SK-N-SH (cell line): ENCODE measurements around the gene MRPL2. TPM values are rescaled to one million over a fixed set of nuclear protein-coding genes. Genes with fewer than 3 reads are reported as not detected.
A peak's percentile ranks its signal among the peaks of the same experiment; 100 is the strongest.
"Not testable (repeated sequence)": the region's sequence is repeated elsewhere in the genome, so short reads cannot be mapped to it uniquely, and the experiment has no call there.

ENCODE experiments used
- CTCF ChIA-PET: fragments of 300-600, 350-600 bp; formaldehyde crosslinking; extraction: SDS; loops from one replicate; lab custom pipeline; 2021; lab: Yijun Ruan, JAX
- POLR2A ChIA-PET: fragments of 350-600 bp; sonication (Branson Sonifier 250); formaldehyde crosslinking; extraction: SDS; loops from one replicate; lab custom pipeline; 2020; ENCODE audit warnings: antibody characterized with exemption, inconsistent platforms; lab: Yijun Ruan, JAX
- DNase-seq: peaks from one replicate; pipeline ENCODE4 v3.0.0; 2012
- H2AFZ ChIP-seq: fragments of 200-600 bp; sonication (generic); 2 replicates; pipeline ENCODE4 v1.8.1; 2016; ENCODE audit warnings: antibody characterized with exemption, mild to moderate bottlenecking, low read depth
- H3F3A ChIP-seq: fragments of 200-600 bp; sonication (generic); replicated peaks from 2 replicates; pipeline ENCODE3; 2016; ENCODE audit warnings: antibody characterized with exemption, mild to moderate bottlenecking; ENCODE audit not compliant: insufficient read depth
- H3K27ac ChIP-seq, 2 experiments: fragments of 200-500 bp in 1 of 2; fragments of 200-600 bp in 1 of 2; sonication (Bioruptor generic) in 1 of 2; sonication (generic), shearing (Covaris generic) in 1 of 2; 2 replicates each; pipeline versions ENCODE4 v1.5.1 to v1.6.1; 2014 to 2016; ENCODE audit warnings: low read depth in 2 of 2, inconsistent platforms in 1 of 2, low read length in 1 of 2, mild to moderate bottlenecking in 1 of 2, mixed read lengths in 1 of 2
- H3K27me3 ChIP-seq: fragments of 200-600 bp; sonication (generic), shearing (Covaris generic); 2 replicates; pipeline ENCODE4 v1.6.1; 2016; ENCODE audit warnings: mixed run types; ENCODE audit not compliant: insufficient read depth
- H3K36me3 ChIP-seq, 2 experiments: fragments of 200-500 bp in 1 of 2; fragments of 200-600 bp in 1 of 2; sonication (Bioruptor generic) in 1 of 2; sonication (generic) in 1 of 2; replicated peaks in 1 of 2; 2 replicates each; pipeline versions ENCODE3 to v1.5.1; 2014 to 2016; ENCODE audit warnings: low read length in 1 of 2, mild to moderate bottlenecking in 1 of 2; ENCODE audit not compliant: insufficient read depth in 2 of 2, control insufficient read depth in 1 of 2
- H3K4me1 ChIP-seq, 2 experiments: fragments of 200-500 bp in 1 of 2; fragments of 200-600 bp in 1 of 2; sonication (Bioruptor generic) in 1 of 2; sonication (generic), shearing (Covaris generic) in 1 of 2; 2 replicates each; pipeline versions ENCODE4 v1.5.1 to v1.6.1; 2014 to 2016; ENCODE audit warnings: low read depth in 1 of 2, low read length in 1 of 2, mixed run types in 1 of 2; ENCODE audit not compliant: insufficient read depth in 2 of 2, control insufficient read depth in 1 of 2
- H3K4me2 ChIP-seq: fragments of 200-600 bp; sonication (generic), shearing (Covaris generic); 2 replicates; pipeline ENCODE4 v1.6.1; 2017; ENCODE audit warnings: mixed run types
- H3K4me3 ChIP-seq, 2 experiments: fragments of 200-500 bp in 1 of 2; fragments of 200-600 bp in 1 of 2; sonication (Bioruptor generic) in 1 of 2; sonication (generic), shearing (Covaris generic) in 1 of 2; 2 replicates each; pipeline versions ENCODE4 v1.5.1 to v1.8.1; 2014 to 2016; ENCODE audit warnings: low read depth in 2 of 2, inconsistent platforms in 1 of 2, low read length in 1 of 2, mild to moderate bottlenecking in 1 of 2, mixed read lengths in 1 of 2, moderate library complexity in 1 of 2
- H3K79me2 ChIP-seq: fragments of 200-600 bp; sonication (generic); 2 replicates; pipeline ENCODE4 v1.8.1; 2017; ENCODE audit warnings: mild to moderate bottlenecking; ENCODE audit not compliant: insufficient read depth
- H3K9ac ChIP-seq: fragments of 200-600 bp; sonication (generic); 2 replicates; pipeline ENCODE4 v1.6.1; 2017; ENCODE audit warnings: mixed run types
- H3K9me2 ChIP-seq: fragments of 200-600 bp; sonication (generic); 2 replicates; pipeline ENCODE4 v1.6.1; 2017; ENCODE audit warnings: mixed run types
- H3K9me3 ChIP-seq: fragments of 200-600 bp; sonication (generic); 2 replicates; pipeline ENCODE4 v1.6.1; 2017; ENCODE audit warnings: mixed run types, mild to moderate bottlenecking, moderate library complexity
- H4K20me1 ChIP-seq: fragments of 200-600 bp; sonication (generic); 2 replicates; pipeline ENCODE4 v1.6.1; 2017; ENCODE audit warnings: mild to moderate bottlenecking, mixed run types; ENCODE audit not compliant: insufficient read depth
- FOSL2 ChIP-seq: IDR thresholded peaks from 2 replicates; pipeline ENCODE4 v1.4.0; 2012; ENCODE audit warnings: low read depth, mild to moderate bottlenecking, moderate library complexity, borderline replicate concordance
- TAF1 ChIP-seq: IDR thresholded peaks from 2 replicates; pipeline ENCODE4 v1.6.1; 2012; ENCODE audit warnings: low read depth, mild to moderate bottlenecking, low read length, moderate library complexity, borderline replicate concordance
- TCF12 ChIP-seq: IDR thresholded peaks from 2 replicates; pipeline ENCODE4 v1.4.0; 2012
- WGBS: methylation state at CpG from one replicate; pipeline ENCODE4 v1.1.6; 2017; ENCODE audit warnings: low lambda C conversion rate; 5-methylcytosine and 5-hydroxymethylcytosine counted together
- polyA plus RNA-seq, 3 experiments: library from polyadenylated mRNA; depleted of rRNA; stranded (reverse); fragments of >200 nt; gene quantifications; 2 replicates each; pipeline ENCODE4 v1.2.3, GENCODE V29; 2012
- TF ChIP-seq, protein P1 (sequence below): IDR thresholded peaks from 2 replicates; pipeline ENCODE4 v1.4.0; 2012; ENCODE audit warnings: low read depth
- TF ChIP-seq, protein P2 (sequence below): fragments of 150-350 bp; IDR thresholded peaks from 2 replicates; pipeline ENCODE4 v1.6.1; 2017; ENCODE audit warnings: antibody characterized with exemption, low read length, low read depth, borderline replicate concordance
- TF ChIP-seq, protein P3 (sequence below): IDR thresholded peaks from 2 replicates; pipeline ENCODE4 v1.4.0; 2012; ENCODE audit warnings: low read depth, borderline replicate concordance

MRPL2 gene
- polyA plus RNA-seq, 1 of the 3 experiments (the other 2 are of a cell fraction): 64.7 TPM

DNA sequence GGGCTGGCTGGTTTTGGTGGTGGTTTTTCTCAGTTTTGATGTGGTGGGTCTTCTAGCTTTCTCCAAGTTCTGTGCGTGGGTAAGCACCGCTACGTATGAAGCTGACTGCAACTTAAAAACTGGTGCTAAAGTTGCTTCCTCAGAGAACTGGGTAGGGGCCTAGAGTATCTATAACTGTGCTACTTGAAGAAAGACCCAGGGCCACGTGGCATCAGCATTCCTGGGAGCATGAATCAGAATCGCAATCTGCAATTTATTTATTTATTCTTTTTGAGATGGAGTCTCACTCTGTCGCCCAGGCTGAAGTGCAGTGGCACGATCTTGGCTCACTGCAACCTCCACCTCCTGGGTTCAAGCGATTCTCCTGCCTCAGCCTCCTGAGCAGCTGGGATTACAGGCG is 22.7 kb upstream of the MRPL2 start:
- DNase-seq, H3K9me3 ChIP-seq, H3K9ac ChIP-seq, H3K4me3 ChIP-seq, H3K9me2 ChIP-seq, H3F3A ChIP-seq, H3K36me3 ChIP-seq, H3K27me3 ChIP-seq, H3K4me2 ChIP-seq, H2AFZ ChIP-seq, POLR2A ChIA-PET, H3K27ac ChIP-seq: not testable (repeated sequence)
- CTCF ChIA-PET: interaction anchor here (1.5 to 2.2 kb wide), 2 partner anchors 61 to 62 kb away, joined by 4 to 6 read pairs; no protein-coding TSS in a partner anchor
- 92% methylated on average over 8 of the region's 9 CpGs for WGBS
- Histone ChIP-seq H3K4me1 (peaks cover 10 to 11% of the 10 kb centered on the region in 2 experiments; a peak in 2 of 4 replicates), H3K79me2 (peaks cover 98% of the 10 kb centered on the region), H4K20me1 (peaks cover 40% of the 10 kb centered on the region; the same call in 1 of the 2 replicates)
- TF ChIP-seq, protein P1, sequence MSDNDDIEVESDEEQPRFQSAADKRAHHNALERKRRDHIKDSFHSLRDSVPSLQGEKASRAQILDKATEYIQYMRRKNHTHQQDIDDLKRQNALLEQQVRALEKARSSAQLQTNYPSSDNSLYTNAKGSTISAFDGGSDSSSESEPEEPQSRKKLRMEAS: 0 out of 2 replicates have a peak, but pooled peaks have one; percentile 20

DNA sequence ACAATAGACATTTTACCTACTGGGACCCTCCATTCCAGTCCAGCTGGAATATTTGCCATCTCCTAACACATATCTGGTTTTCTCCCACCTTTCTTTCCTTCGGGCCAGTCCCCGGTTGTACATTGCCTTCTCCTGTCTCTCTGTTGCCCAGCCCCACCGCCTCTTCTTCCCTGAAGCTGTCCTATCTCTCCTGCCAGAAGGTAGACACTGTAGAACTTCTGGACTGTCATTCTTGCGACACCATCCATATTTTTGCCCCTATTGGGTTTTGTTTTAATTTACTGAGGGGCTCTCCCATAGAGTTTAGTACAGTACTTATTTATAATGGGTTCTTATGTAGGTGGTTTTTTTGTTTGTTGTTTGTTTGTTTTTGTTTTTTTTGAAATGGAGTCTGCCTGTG is 21.8 kb upstream of the MRPL2 start:
- ChIA-PET CTCF (interaction anchor here (1.1 to 1.5 kb wide), 2 partner anchors 48 to 62 kb away, joined by 3 to 4 read pairs; no protein-coding TSS in a partner anchor), POLR2A (no interaction called here)
- peaks cover 10 to 11% of the 10 kb centered on the region in 2 experiments; a peak in 2 of 4 replicates for H3K4me1 ChIP-seq

More for the DNA sequence above, 21.8 kb upstream of the MRPL2 start:
- H3K9ac ChIP-seq: no peak overlapping the region
- H3K27ac ChIP-seq: no peak overlapping the region
- H3K79me2 ChIP-seq: peaks cover 96% of the 10 kb centered on the region
- H3K27me3 ChIP-seq: no peaks in the 10 kb centered on the region
- DNase-seq: no peak
- H3K36me3 ChIP-seq: no peaks in the 10 kb centered on the region
- H3K9me3 ChIP-seq: no peaks in the 10 kb centered on the region
- H4K20me1 ChIP-seq: peaks cover 38% of the 10 kb centered on the region; the same call in 1 of the 2 replicates
- H3F3A ChIP-seq: no peaks in the 10 kb centered on the region
- WGBS: 98% methylated on average over 4 of the region's 4 CpGs
- no peak for TF ChIP-seq TCF12
- TF ChIP-seq FOSL2: no peak
- TF ChIP-seq, protein P1: no peak
- TF ChIP-seq, protein P2, sequence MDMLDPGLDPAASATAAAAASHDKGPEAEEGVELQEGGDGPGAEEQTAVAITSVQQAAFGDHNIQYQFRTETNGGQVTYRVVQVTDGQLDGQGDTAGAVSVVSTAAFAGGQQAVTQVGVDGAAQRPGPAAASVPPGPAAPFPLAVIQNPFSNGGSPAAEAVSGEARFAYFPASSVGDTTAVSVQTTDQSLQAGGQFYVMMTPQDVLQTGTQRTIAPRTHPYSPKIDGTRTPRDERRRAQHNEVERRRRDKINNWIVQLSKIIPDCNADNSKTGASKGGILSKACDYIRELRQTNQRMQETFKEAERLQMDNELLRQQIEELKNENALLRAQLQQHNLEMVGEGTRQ: no peak
- TF ChIP-seq TAF1: no peak
- TF ChIP-seq, protein P3, sequence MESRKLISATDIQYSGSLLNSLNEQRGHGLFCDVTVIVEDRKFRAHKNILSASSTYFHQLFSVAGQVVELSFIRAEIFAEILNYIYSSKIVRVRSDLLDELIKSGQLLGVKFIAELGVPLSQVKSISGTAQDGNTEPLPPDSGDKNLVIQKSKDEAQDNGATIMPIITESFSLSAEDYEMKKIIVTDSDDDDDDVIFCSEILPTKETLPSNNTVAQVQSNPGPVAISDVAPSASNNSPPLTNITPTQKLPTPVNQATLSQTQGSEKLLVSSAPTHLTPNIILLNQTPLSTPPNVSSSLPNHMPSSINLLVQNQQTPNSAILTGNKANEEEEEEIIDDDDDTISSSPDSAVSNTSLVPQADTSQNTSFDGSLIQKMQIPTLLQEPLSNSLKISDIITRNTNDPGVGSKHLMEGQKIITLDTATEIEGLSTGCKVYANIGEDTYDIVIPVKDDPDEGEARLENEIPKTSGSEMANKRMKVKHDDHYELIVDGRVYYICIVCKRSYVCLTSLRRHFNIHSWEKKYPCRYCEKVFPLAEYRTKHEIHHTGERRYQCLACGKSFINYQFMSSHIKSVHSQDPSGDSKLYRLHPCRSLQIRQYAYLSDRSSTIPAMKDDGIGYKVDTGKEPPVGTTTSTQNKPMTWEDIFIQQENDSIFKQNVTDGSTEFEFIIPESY: no peak
- H3K4me3 ChIP-seq: no peak overlapping the region
- no peak overlapping the region for H2AFZ ChIP-seq
- no peak overlapping the region for H3K4me2 ChIP-seq
- H3K9me2 ChIP-seq: no peaks in the 10 kb centered on the region
